IMR-90 (cell line): ENCODE data around the gene HOXC5. TPM values are rescaled to one million over a fixed set of nuclear protein-coding genes. Genes with fewer than 3 reads are reported as not detected.

Experiments used
- ATAC-seq: fragments of 200-7000 bp; cut with Tn5 transposase; 2 replicates; pipeline ENCODE4 v1.9.1; 2020; ENCODE audit warnings: low read depth, mild to moderate bottlenecking, moderate library complexity
- BruUV-seq: library from RNA; stranded (reverse); fragments of 400-500 nt; replicated peaks from 2 replicates; lab custom pipeline; 2021; lab: Mats Ljungman, UMichigan
- CTCF ChIA-PET: fragments of 300-600 bp; formaldehyde crosslinking; extraction: SDS; loops from one replicate; lab custom pipeline; 2021; ENCODE audit warnings: antibody characterized with exemption; lab: Yijun Ruan, JAX
- POLR2A ChIA-PET: fragments of 300-600 bp; sonication (Branson Sonifier 250); formaldehyde crosslinking; loops from one replicate; lab custom pipeline; 2022; ENCODE audit warnings: antibody characterized with exemption; ENCODE audit not compliant: unreplicated experiment; lab: Charles Lee
- DNase-seq: peaks from one replicate; pipeline ENCODE4 v3.0.0; 2013
- H2AFZ ChIP-seq: replicated peaks from 2 replicates; pipeline ENCODE3; 2013; ENCODE audit warnings: low read length, mild to moderate bottlenecking; ENCODE audit not compliant: poor library complexity
- H2AK5ac ChIP-seq: 2 replicates; pipeline ENCODE4 v1.6.1; 2013; ENCODE audit warnings: low read depth, low read length, inconsistent platforms
- H2AK9ac ChIP-seq: replicated peaks from 2 replicates; pipeline ENCODE3; 2013; ENCODE audit warnings: mild to moderate bottlenecking, low read depth, low read length, moderate library complexity; ENCODE audit not compliant: poor library complexity
- H2BK120ac ChIP-seq: 2 replicates; pipeline ENCODE4 v1.6.1; 2013; ENCODE audit warnings: low read depth, low read length, inconsistent platforms
- H2BK15ac ChIP-seq: 3 replicates; pipeline ENCODE4 v1.6.1; 2013; ENCODE audit warnings: low read depth, low read length, inconsistent platforms
- H2BK20ac ChIP-seq: 2 replicates; pipeline ENCODE4 v1.6.1; 2013; ENCODE audit warnings: low read depth, mild to moderate bottlenecking, inconsistent platforms, low read length, moderate library complexity
- H2BK5ac ChIP-seq: 2 replicates; pipeline ENCODE4 v1.6.1; 2013; ENCODE audit warnings: mild to moderate bottlenecking, low read depth, low read length, inconsistent platforms; ENCODE audit not compliant: poor library complexity, severe bottlenecking
- H3K14ac ChIP-seq: replicated peaks from 2 replicates; pipeline ENCODE4 v1.6.1; 2013; ENCODE audit warnings: low read depth, low read length, inconsistent platforms
- H3K18ac ChIP-seq: 2 replicates; pipeline ENCODE4 v1.6.1; 2013; ENCODE audit warnings: low read depth, low read length, control low read depth
- H3K23ac ChIP-seq: 2 replicates; pipeline ENCODE4 v1.6.1; 2013; ENCODE audit warnings: low read depth, low read length, inconsistent platforms
- H3K27ac ChIP-seq: 2 replicates; pipeline ENCODE4 v1.5.1; 2013; ENCODE audit warnings: mild to moderate bottlenecking, control low read depth, low read length; ENCODE audit not compliant: insufficient read depth
- H3K27me3 ChIP-seq: 2 replicates; pipeline ENCODE4 v1.6.1; 2013; ENCODE audit warnings: low read length; ENCODE audit not compliant: control insufficient read depth, insufficient read depth
- H3K36me3 ChIP-seq: 2 replicates; pipeline ENCODE4 v1.6.1; 2013; ENCODE audit warnings: low read length, mixed read lengths; ENCODE audit not compliant: control insufficient read depth, insufficient read depth
- H3K4ac ChIP-seq: 2 replicates; pipeline ENCODE4 v1.6.1; 2013; ENCODE audit warnings: low read depth, low read length, inconsistent platforms
- H3K4me1 ChIP-seq: 2 replicates; pipeline ENCODE4 v1.6.1; 2013; ENCODE audit warnings: low read length, mixed read lengths; ENCODE audit not compliant: control insufficient read depth, insufficient read depth
- H3K4me2 ChIP-seq: 2 replicates; pipeline ENCODE4 v1.6.1; 2013; ENCODE audit warnings: low read depth, mild to moderate bottlenecking, control low read depth, low read length, moderate library complexity
- H3K4me3 ChIP-seq: 2 replicates; pipeline ENCODE4 v1.5.1; 2013; ENCODE audit warnings: low read depth, mild to moderate bottlenecking, control low read depth, low read length, moderate library complexity; ENCODE audit not compliant: insufficient read depth
- H3K56ac ChIP-seq: 2 replicates; pipeline ENCODE4 v1.6.1; 2013; ENCODE audit warnings: low read length, inconsistent platforms; ENCODE audit not compliant: insufficient read depth; ENCODE audit errors: extremely low read depth
- H3K79me1 ChIP-seq, 2 experiments: 2 replicates each; pipeline ENCODE4 v1.6.1; 2013; ENCODE audit warnings: low read length in 2 of 2, inconsistent platforms in 1 of 2, low read depth in 1 of 2
- H3K9ac ChIP-seq: 2 replicates; pipeline ENCODE4 v1.6.1; 2013; ENCODE audit warnings: low read depth, low read length, control low read depth
- H3K9me1 ChIP-seq: 2 replicates; pipeline ENCODE4 v1.6.1; 2013; ENCODE audit warnings: low read length, inconsistent platforms; ENCODE audit not compliant: insufficient read depth
- H3K9me3 ChIP-seq: 2 replicates; pipeline ENCODE4 v1.6.1; 2013; ENCODE audit warnings: low read length; ENCODE audit not compliant: control insufficient read depth, insufficient read depth
- H4K20me1 ChIP-seq: 2 replicates; pipeline ENCODE4 v1.6.1; 2013; ENCODE audit warnings: low read length, inconsistent platforms; ENCODE audit not compliant: insufficient read depth
- H4K5ac ChIP-seq: 2 replicates; pipeline ENCODE4 v1.6.1; 2013; ENCODE audit warnings: mild to moderate bottlenecking, low read depth, low read length, control low read depth
- H4K8ac ChIP-seq, 2 experiments: 2 replicates each; pipeline ENCODE4 v1.6.1; 2013; ENCODE audit warnings: low read depth in 2 of 2, low read length in 2 of 2, control low read depth in 1 of 2, inconsistent platforms in 1 of 2
- H4K91ac ChIP-seq: 2 replicates; pipeline ENCODE4 v1.6.1; 2013; ENCODE audit warnings: low read depth, low read length, inconsistent platforms; ENCODE audit not compliant: insufficient read depth
- CEBPB ChIP-seq: IDR thresholded peaks from 2 replicates; pipeline ENCODE4 v1.6.1; 2012; ENCODE audit warnings: low read depth, low read length, improper control_type of control experiment
- CHD1 ChIP-seq: IDR thresholded peaks from 2 replicates; pipeline ENCODE4 v1.6.1; 2012; ENCODE audit warnings: low read depth, low read length, improper control_type of control experiment
- ELK1 ChIP-seq: fragments of 150-350 bp; IDR thresholded peaks from 2 replicates; pipeline ENCODE4 v1.6.1; 2016; ENCODE audit warnings: low read depth, mild to moderate bottlenecking, low read length, moderate library complexity, borderline replicate concordance
- FOS ChIP-seq: fragments of 150-350 bp; IDR thresholded peaks from 2 replicates; pipeline ENCODE4 v1.6.1; 2016; ENCODE audit warnings: low read depth, low read length
- MAFK ChIP-seq: IDR thresholded peaks from 2 replicates; pipeline ENCODE4 v1.6.1; 2012; ENCODE audit warnings: low read depth, low read length, improper control_type of control experiment
- MAZ ChIP-seq: IDR thresholded peaks from 2 replicates; pipeline ENCODE4 v1.6.1; 2012; ENCODE audit warnings: low read depth, mild to moderate bottlenecking, low read length, improper control_type of control experiment, moderate library complexity, borderline replicate concordance
- MXI1 ChIP-seq: IDR thresholded peaks from 2 replicates; pipeline ENCODE4 v1.6.1; 2012; ENCODE audit warnings: low read depth, mild to moderate bottlenecking, low read length, moderate library complexity, borderline replicate concordance
- NFE2L2 ChIP-seq: fragments of 150-350 bp; IDR thresholded peaks from 2 replicates; pipeline ENCODE4 v1.6.1; 2016; ENCODE audit warnings: low read depth, mild to moderate bottlenecking, low read length
- POLR2A ChIP-seq: IDR thresholded peaks from 2 replicates; pipeline ENCODE4 v1.6.1; 2012; ENCODE audit warnings: mild to moderate bottlenecking, low read depth, low read length
- RAD21 ChIP-seq: IDR thresholded peaks from 2 replicates; pipeline ENCODE4 v1.6.1; 2012; ENCODE audit warnings: low read length, improper control_type of control experiment
- USF2 ChIP-seq: fragments of 150-350 bp; IDR thresholded peaks from 2 replicates; pipeline ENCODE4 v1.6.1; 2017; ENCODE audit warnings: mild to moderate bottlenecking, antibody characterized with exemption, low read length, low read depth
- WGBS, 2 experiments: methylation state at CpG; one replicate each; pipeline versions ENCODE4 v1.1.5 to v1.1.7; 2013; ENCODE audit warnings: missing lambda C conversion rate in 2 of 2; ENCODE audit not compliant: insufficient read length in 1 of 2; ENCODE audit errors: extremely low coverage in 2 of 2; 5-methylcytosine and 5-hydroxymethylcytosine counted together
- dilution Hi-C: fragments of 300-500 bp; cut with HindIII; formaldehyde crosslinking; loops from one replicate; pipeline ENCODE4 v1.14.3; 2018; ENCODE audit warnings: low sequenced_read_pairs; ENCODE audit not compliant: unreplicated experiment
- in situ Hi-C: fragments of 300-500 bp; cut with MboI; formaldehyde crosslinking; loops from 3 replicates; pipeline ENCODE4 v1.14.3; 2019; ENCODE audit warnings: low sequenced_read_pairs, inconsistent platforms, mixed read lengths
- intact Hi-C: fragments of 100-400 bp; cut with micrococcal nuclease; formaldehyde crosslinking; loops from 2 replicates; pipeline ENCODE4 v1.10.0; 2022
- polyA plus RNA-seq, 3 experiments: library from polyadenylated mRNA; depleted of rRNA; stranded (reverse); fragments of >200 nt; gene quantifications; 2 replicates each; pipeline ENCODE4 v1.2.3, GENCODE V29; 2012; ENCODE audit warnings: low replicate concordance in 1 of 3
- total RNA-seq: library from RNA; depleted of rRNA; stranded (reverse); fragments of >200 nt; gene quantifications from 2 replicates; pipeline ENCODE4 v1.2.3, GENCODE V29; 2012

Gene HOXC5
- total and polyA plus RNA-seq, 2 of the 4 experiments (the other 2 are of a cell fraction): not detected

GRCh38 chr12:54047160-54047963 is 14.5 kb downstream of the HOXC5 start:
- H2BK20ac ChIP-seq: no peak overlapping the region
- no peak overlapping the region for H2AK9ac ChIP-seq
- H2AK5ac ChIP-seq: no peak overlapping the region
- H3K18ac ChIP-seq: no peak overlapping the region
- H3K23ac ChIP-seq: no peak overlapping the region
- in situ Hi-C loops: no loop called here
- ChIA-PET CTCF (no interaction called here), POLR2A (no interaction called here)
- no peak overlapping the region for H4K91ac ChIP-seq
- no peak overlapping the region for H3K4me3 ChIP-seq
- H2BK120ac ChIP-seq: no peak overlapping the region
- TF ChIP-seq CHD1: no peak
- no peak for TF ChIP-seq USF2
- TF ChIP-seq FOS: no peak
- no peak for TF ChIP-seq ELK1
- no peak for TF ChIP-seq MXI1
- no peak for TF ChIP-seq MAFK
- no peak for TF ChIP-seq CEBPB
- TF ChIP-seq MAZ: no peak
- no peak for TF ChIP-seq POLR2A
- no peak for TF ChIP-seq NFE2L2
- no peak for TF ChIP-seq RAD21
- peaks cover 77% of the 10 kb centered on the region for H3K27me3 ChIP-seq
- no peak overlapping the region for H3K14ac ChIP-seq
- H3K79me1 ChIP-seq: no peaks in the 10 kb centered on the region
- H3K56ac ChIP-seq: no peak overlapping the region
- H3K4me2 ChIP-seq: no peak overlapping the region
- 21% methylated on average over 38 of the region's 61 CpGs; no CpG with 5 or more reads in 1 of the 2 experiments for WGBS, 2 experiments
- no peak for DNase-seq
- H4K20me1 ChIP-seq: no peaks in the 10 kb centered on the region
- H3K4me1 ChIP-seq: no peaks in the 10 kb centered on the region
- H2AFZ ChIP-seq: no peak overlapping the region
- BruUV-seq: no TSS peak
- H2BK15ac ChIP-seq: no peak overlapping the region
- no peak overlapping the region for H4K8ac ChIP-seq
- no peaks in the 10 kb centered on the region for H3K9me3 ChIP-seq
- ATAC-seq: no peak
- no peaks in the 10 kb centered on the region for H3K36me3 ChIP-seq
- H3K9ac ChIP-seq: no peak overlapping the region
- H3K9me1 ChIP-seq: no peaks in the 10 kb centered on the region
- dilution Hi-C loops: no loop called here
- H4K5ac ChIP-seq: no peak overlapping the region
- no peak overlapping the region for H3K4ac ChIP-seq
- no peak overlapping the region for H2BK5ac ChIP-seq
- H3K27ac ChIP-seq: no peak overlapping the region
- intact Hi-C loops: no loop called here
